Stomach (tissue), 9 donors: ENCODE data around the gene ARID1B. TPM values are rescaled to one million over a fixed set of nuclear protein-coding genes. Genes with fewer than 3 reads are reported as not detected.

Experiments used
- DNase-seq, 2 donors: peaks; one replicate each; pipeline versions ENCODE4 v3.0.0 to v3.0.0-alpha.2; 2013 to 2019
- H3K27ac ChIP-seq, 5 donors: fragments of 200-600 bp in 4 of 5; sonication (generic) in 4 of 5; one replicate each; pipeline ENCODE4 v1.5.1; 2013 to 2019; ENCODE audit warnings: mild to moderate bottlenecking in 1 of 5, moderate library complexity in 1 of 5
- H3K27me3 ChIP-seq, 3 donors: fragments of 200-600 bp; sonication (generic); one replicate each; pipeline ENCODE4 v1.5.1; 2017 to 2019; ENCODE audit warnings: mixed run types in 1 of 3
- H3K36me3 ChIP-seq, 4 donors: fragments of 200-600 bp; sonication (generic); 1 replicate in 3 of 4; 2 replicates in 1 of 4; pipeline ENCODE4 v1.5.1; 2016 to 2019
- H3K4me1 ChIP-seq, 4 donors: fragments of 200-600 bp; sonication (generic); one replicate each; pipeline ENCODE4 v1.5.1; 2016 to 2019
- H3K4me3 ChIP-seq, 4 donors: fragments of 200-600 bp; sonication (generic) in 3 of 4; one replicate each; pipeline ENCODE4 v1.5.1; 2016 to 2019; ENCODE audit warnings: mild to moderate bottlenecking in 1 of 4
- H3K9me3 ChIP-seq, 4 donors: fragments of 200-600 bp; sonication (generic); one replicate each; pipeline ENCODE4 v1.5.1; 2016 to 2019
- EP300 ChIP-seq: sonication (generic); formaldehyde crosslinking; IDR thresholded peaks from one replicate; pipeline ENCODE4 v1.6.1; 2017; ENCODE audit warnings: antibody characterized with exemption
- POLR2A ChIP-seq, 4 donors: fragments of 450-650 bp; IDR thresholded peaks; one replicate each; pipeline ENCODE4 v1.6.1; 2016; ENCODE audit warnings: antibody characterized with exemption in 4 of 4, control low read depth in 2 of 4, mild to moderate bottlenecking in 1 of 4, moderate library complexity in 1 of 4
- POLR2AphosphoS5 ChIP-seq, 3 donors: sonication (generic); formaldehyde crosslinking; IDR thresholded peaks; one replicate each; pipeline ENCODE4 v1.6.1; 2016; ENCODE audit warnings: antibody characterized with exemption in 3 of 3
- WGBS, 5 donors: extraction: QIAGEN DNeasy Blood & Tissue Kit in 3 of 5; methylation state at CpG; one replicate each; pipeline versions ENCODE4 v1.1.5 to v1.1.7; 2013 to 2018; 5-methylcytosine and 5-hydroxymethylcytosine counted together
- intact Hi-C: fragments of 100-400 bp; cut with DNase I; formaldehyde crosslinking; loops from one replicate; pipeline ENCODE4 v1.15.1; 2023; ENCODE audit warnings: low total_unique reads
- polyA plus RNA-seq, 3 donors: library from polyadenylated mRNA; stranded (reverse); fragments of 200-250 nt; gene quantifications; one replicate each; pipeline ENCODE4 v1.2.3, GENCODE V29; 2013
- total RNA-seq, 5 donors: library from RNA; depleted of rRNA; stranded (reverse); fragments of >200 nt; gene quantifications; one replicate each; pipeline versions ENCODE4 v1.1.0 to v1.2.3, GENCODE V29; 2014 to 2016
- TF ChIP-seq, protein P1 (sequence below), 7 experiments: fragments of 450-650 bp in 4 of 7; fragments of 200-600 bp in 3 of 7; sonication (generic) in 3 of 7; IDR thresholded peaks; one replicate each; pipeline ENCODE4 v1.5.1; 2016 to 2019; ENCODE audit warnings: antibody characterized with exemption in 7 of 7, control low read depth in 2 of 7, mild to moderate bottlenecking in 1 of 7
- donor health status: healthy with polysubstance abuse.
- donor health status: Bipolar disorder and iron deficiency.
- donor health status: healthy.

ARID1B gene
- total and polyA plus RNA-seq, 8 donors, result 8.8 to 183 (median 48.3) TPM

DNA sequence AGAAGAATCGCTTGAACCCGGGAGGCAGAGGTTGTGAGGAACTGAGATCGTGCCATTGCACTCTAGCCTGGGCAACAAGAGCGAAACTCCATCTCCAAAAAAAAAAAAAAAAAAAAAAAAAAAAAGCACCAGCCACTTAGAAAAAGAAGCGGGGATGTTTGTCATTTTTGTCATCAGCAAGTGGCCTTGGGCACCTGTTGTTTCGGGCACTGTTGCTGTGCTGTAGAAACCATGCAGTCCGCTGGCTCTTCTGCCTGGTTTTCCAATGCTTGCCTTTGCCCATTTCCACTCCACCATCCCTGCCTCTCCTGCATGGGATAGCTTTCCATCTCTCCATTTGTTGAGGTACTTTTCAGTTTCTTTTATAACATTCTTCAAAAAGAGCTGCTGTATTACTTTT lies 129.3 kb downstream of the ARID1B start:
- no peaks in the 10 kb centered on the region for H3K27me3 ChIP-seq
- no peak for DNase-seq
- TF ChIP-seq EP300 (no peak), POLR2AphosphoS5 (IDR thresholded peaks at IDR 0.05) (no peak), POLR2A (IDR thresholded peaks at IDR 0.05) (no peak)
- TF ChIP-seq, protein P1, sequence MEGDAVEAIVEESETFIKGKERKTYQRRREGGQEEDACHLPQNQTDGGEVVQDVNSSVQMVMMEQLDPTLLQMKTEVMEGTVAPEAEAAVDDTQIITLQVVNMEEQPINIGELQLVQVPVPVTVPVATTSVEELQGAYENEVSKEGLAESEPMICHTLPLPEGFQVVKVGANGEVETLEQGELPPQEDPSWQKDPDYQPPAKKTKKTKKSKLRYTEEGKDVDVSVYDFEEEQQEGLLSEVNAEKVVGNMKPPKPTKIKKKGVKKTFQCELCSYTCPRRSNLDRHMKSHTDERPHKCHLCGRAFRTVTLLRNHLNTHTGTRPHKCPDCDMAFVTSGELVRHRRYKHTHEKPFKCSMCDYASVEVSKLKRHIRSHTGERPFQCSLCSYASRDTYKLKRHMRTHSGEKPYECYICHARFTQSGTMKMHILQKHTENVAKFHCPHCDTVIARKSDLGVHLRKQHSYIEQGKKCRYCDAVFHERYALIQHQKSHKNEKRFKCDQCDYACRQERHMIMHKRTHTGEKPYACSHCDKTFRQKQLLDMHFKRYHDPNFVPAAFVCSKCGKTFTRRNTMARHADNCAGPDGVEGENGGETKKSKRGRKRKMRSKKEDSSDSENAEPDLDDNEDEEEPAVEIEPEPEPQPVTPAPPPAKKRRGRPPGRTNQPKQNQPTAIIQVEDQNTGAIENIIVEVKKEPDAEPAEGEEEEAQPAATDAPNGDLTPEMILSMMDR (IDR thresholded peaks at IDR 0.05), result no peak
- no peaks in the 10 kb centered on the region for H3K9me3 ChIP-seq
- 95 to 100% (median 96%) methylated on average over 7 of the region's 7 CpGs for WGBS, 5 donors
- H3K27ac ChIP-seq, result no peak overlapping the region
- H3K36me3 ChIP-seq, result no peaks in the 10 kb centered on the region
- intact Hi-C loops, result no loop called here
- peaks cover 0 to 21% (median 6%) of the 10 kb centered on the region in 4 donors for H3K4me1 ChIP-seq
- H3K4me3 ChIP-seq, result no peak overlapping the region

DNA sequence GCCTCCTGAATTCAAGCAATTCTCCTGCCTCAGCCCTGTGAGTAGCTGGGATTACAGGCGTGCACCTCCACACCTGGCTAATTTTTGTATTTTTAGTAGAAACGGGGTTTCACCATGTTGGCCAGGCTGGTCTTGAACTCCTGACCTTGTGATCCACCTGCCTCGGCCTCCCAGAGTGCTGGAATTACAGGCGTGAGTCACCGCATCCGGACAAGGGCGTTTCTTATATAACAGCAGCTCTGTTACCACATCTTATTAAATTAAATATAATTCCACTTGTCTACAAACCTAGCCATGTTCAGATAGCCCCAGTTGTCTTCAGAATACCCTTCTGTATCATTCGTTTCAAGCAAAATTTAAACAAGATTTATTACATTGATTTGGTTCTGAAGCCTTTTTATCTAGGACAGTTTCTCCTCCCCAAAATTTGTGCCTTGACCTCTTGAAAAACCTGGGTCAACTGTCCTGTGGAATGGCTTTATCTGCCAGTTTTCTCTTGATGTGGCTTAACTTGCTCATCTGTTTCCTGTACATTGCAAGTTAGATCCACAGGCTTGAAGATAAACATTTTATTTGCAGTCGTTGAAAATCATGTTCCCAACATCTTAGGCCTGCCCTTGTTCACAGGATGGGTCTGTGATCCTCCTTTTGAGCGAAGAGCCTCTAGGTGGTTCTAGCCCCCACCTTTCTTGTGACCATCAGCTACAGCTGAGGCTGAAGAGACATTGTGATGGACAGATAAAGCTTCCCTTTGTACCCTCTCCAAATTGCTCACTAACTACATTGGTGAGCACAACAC lies 132.2 kb downstream of the ARID1B start:
- Histone ChIP-seq H3K4me1 (peaks cover 0 to 18% (median 5%) of the 10 kb centered on the region in 4 donors), H3K27me3 (no peaks in the 10 kb centered on the region), H3K36me3 (peaks cover 0 to 4% (median 0%) of the 10 kb centered on the region in 4 donors), H3K4me3 (no peak overlapping the region), H3K27ac (no peak overlapping the region), H3K9me3 (no peaks in the 10 kb centered on the region)
- intact Hi-C loops, result no loop called here
- DNase-seq, result no peak
- 88 to 92% (median 90%) methylated on average over 10 of the region's 10 CpGs for WGBS, 5 donors
- TF ChIP-seq, protein P1 (IDR thresholded peaks at IDR 0.05), result no peak
- TF ChIP-seq POLR2A (IDR thresholded peaks at IDR 0.05), result no peak

DNA sequence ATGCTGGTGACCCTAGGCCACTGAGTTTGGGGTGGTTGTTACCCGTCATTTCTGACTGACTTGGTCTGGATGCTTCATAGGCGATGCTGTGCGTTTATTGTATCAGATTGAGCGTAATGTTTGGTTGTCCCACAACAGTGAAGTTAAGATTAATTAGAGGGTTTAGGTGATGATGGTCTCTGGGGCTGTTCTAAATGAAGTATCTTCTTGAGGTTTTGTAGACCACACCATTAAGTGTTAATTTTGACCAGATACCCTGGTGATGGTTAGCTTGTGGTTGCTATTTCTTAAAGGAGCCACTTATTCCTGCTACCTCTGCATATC lies 132.8 kb downstream of the ARID1B start:
- Histone ChIP-seq H3K27ac (no peak overlapping the region), H3K4me1 (peaks cover 0 to 24% (median 8%) of the 10 kb centered on the region in 4 donors), H3K9me3 (no peaks in the 10 kb centered on the region), H3K36me3 (peaks cover 0 to 4% (median 0%) of the 10 kb centered on the region in 4 donors), H3K27me3 (no peaks in the 10 kb centered on the region), H3K4me3 (no peak overlapping the region)
- WGBS, 5 donors, result 93 to 97% (median 94%) methylated on average over 4 of the region's 4 CpGs
- no peak for DNase-seq
- intact Hi-C loops, result no loop called here
- TF ChIP-seq, protein P1 (IDR thresholded peaks at IDR 0.05), result no peak
- no peak for TF ChIP-seq EP300
- TF ChIP-seq POLR2AphosphoS5 (IDR thresholded peaks at IDR 0.05), result no peak
- TF ChIP-seq POLR2A (IDR thresholded peaks at IDR 0.05), result no peak

DNA sequence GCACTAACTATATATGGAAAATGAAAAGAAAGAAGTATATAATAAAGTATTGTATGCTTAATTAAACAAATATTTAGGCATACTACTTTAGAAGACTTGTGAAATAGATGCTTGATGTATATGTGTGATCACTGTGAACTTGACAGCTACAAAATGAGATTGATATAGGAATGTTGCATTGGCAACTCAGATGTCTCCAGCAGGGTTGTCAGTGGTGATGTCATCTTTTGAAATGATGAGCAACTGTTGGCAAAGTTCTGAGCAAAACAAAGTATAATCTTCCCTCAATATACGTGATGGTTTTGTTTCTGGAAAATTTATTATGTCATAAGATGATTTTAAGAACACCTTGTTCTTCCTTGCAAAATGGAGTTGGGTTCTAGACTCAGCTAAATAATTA lies 133.8 kb downstream of the ARID1B start:
- H3K4me3 ChIP-seq, result no peak overlapping the region
- TF ChIP-seq POLR2A (IDR thresholded peaks at IDR 0.05), result no peak
- no peak for TF ChIP-seq EP300
- TF ChIP-seq POLR2AphosphoS5 (IDR thresholded peaks at IDR 0.05), result no peak
- TF ChIP-seq, protein P1 (IDR thresholded peaks at IDR 0.05), result no peak
- 71 to 88% (median 82%) methylated on average over 1 of the region's 1 CpG for WGBS, 5 donors
- no peak overlapping the region for H3K27ac ChIP-seq
- H3K4me1 ChIP-seq, result peaks cover 0 to 31% (median 13%) of the 10 kb centered on the region in 4 donors
- no peaks in the 10 kb centered on the region for H3K9me3 ChIP-seq
- peaks cover 0 to 4% (median 0%) of the 10 kb centered on the region in 4 donors for H3K36me3 ChIP-seq
- no peaks in the 10 kb centered on the region for H3K27me3 ChIP-seq
- intact Hi-C loops, result no loop called here
- no peak for DNase-seq
